GM19099 (cell line): ENCODE data around the gene NSDHL.

Experiments used
- POLR2A ChIP-seq: IDR thresholded peaks from 3 replicates; pipeline ENCODE4 v1.6.1; 2011; ENCODE audit warnings: low read depth; ENCODE audit not compliant: insufficient read length; ENCODE audit errors: extremely low read depth

Gene NSDHL

GRCh38 chrX:152876931-152877840, 46.3 kb downstream of the NSDHL start:
- TF ChIP-seq POLR2A, result no peak

GRCh38 chrX:152878976-152879755, 48.3 kb downstream of the NSDHL start:
- TF ChIP-seq POLR2A, result no peak

- no peak for TF ChIP-seq POLR2A
These were observed 50.4 kb downstream of the NSDHL start for GRCh38 chrX:152881289-152881688.

- TF ChIP-seq POLR2A, result no peak
These were observed 53.3 kb downstream of the NSDHL start for GRCh38 chrX:152884171-152884570.

GRCh38 chrX:152886716-152887115, 55.9 kb downstream of the NSDHL start:
- no peak for TF ChIP-seq POLR2A

- TF ChIP-seq POLR2A, result no peak
These were observed 61.6 kb downstream of the NSDHL start for GRCh38 chrX:152892499-152892898.

- TF ChIP-seq POLR2A, result no peak
These were observed 62.4 kb downstream of the NSDHL start for GRCh38 chrX:152892999-152893891.

GRCh38 chrX:152893980-152894610, 63.2 kb downstream of the NSDHL start:
- TF ChIP-seq POLR2A, result no peak

GRCh38 chrX:152895121-152895520, 64.3 kb downstream of the NSDHL start:
- TF ChIP-seq POLR2A, result no peak

GRCh38 chrX:152895724-152896420, 65.0 kb downstream of the NSDHL start:
- no peak for TF ChIP-seq POLR2A

- no peak for TF ChIP-seq POLR2A
These were observed 65.6 kb downstream of the NSDHL start for GRCh38 chrX:152896450-152896849.

- no peak for TF ChIP-seq POLR2A
These were observed 66.6 kb downstream of the NSDHL start, which contains the start of gene ZNF185 for GRCh38 chrX:152897222-152898131. TSS of gene ZNF185 (plus strand) at chrX:152898067. CDS start at chrX:152914490, 16,423 bp downstream.

- TF ChIP-seq POLR2A, result no peak
These were observed 67.6 kb downstream of the NSDHL start for GRCh38 chrX:152898442-152898841.
